GM18505 (cell line): ENCODE measurements around the gene CASR.

Experiments
- ATAC-seq: cut with Tn5 transposase; IDR thresholded peaks from one replicate; pipeline ENCODE4 v1.9.1; 2021; ENCODE audit not compliant: unreplicated experiment
- POLR2A ChIP-seq: IDR thresholded peaks from 4 replicates; pipeline ENCODE4 v1.6.1; 2011; ENCODE audit warnings: borderline replicate concordance; ENCODE audit not compliant: insufficient read depth, insufficient read length; ENCODE audit errors: extremely low read depth

Gene CASR

GRCh38 chr3:122284486-122284885 lies 101.0 kb downstream of the CASR start:
- no peak for ATAC-seq
- no peak for TF ChIP-seq POLR2A

DNA sequence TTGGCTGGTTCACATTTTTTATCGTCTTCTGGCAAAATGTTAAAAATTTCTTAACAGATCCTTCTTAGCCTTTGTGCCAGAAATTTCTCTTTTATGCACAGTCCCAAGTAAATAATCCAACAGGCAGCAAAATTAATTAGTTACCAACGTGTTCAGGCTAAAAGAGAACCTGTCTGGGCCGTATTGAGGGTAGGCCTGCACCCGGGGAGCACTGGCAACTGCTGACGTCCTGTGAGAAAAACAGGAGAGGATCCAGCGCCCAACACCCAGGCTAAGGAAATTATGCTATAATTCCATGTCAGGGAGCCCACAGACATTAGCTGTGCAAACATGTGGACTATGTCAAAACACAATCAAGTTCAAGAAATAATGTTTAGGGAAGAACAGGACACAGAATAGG lies 110.9 kb downstream of the CASR start:
- ATAC-seq: no peak
- no peak for TF ChIP-seq POLR2A

- no peak for TF ChIP-seq POLR2A
- ATAC-seq: no peak
Observed at GRCh38 chr3:122295266-122296062, 112.0 kb downstream of the CASR start.

DNA sequence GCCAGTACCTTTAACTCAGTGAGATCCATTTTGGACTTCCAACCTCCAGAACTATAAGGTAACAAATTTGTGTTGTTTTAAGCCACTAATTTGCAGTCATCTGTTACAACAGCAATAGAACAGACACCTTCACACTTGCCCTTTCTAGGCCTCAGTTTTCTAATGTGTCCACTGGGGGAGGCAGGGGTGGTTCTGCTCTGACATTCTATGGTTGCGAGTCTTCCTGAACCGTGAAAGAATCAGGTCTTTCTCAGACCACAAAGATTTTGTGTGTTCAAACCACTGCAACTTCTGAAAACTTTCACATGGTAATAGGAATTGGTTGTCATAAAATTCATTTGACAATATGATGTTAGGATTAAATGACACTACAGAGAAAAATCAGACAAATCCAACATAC lies 114.8 kb downstream of the CASR start:
- peak; percentile 53 for ATAC-seq
- no peak for TF ChIP-seq POLR2A

DNA sequence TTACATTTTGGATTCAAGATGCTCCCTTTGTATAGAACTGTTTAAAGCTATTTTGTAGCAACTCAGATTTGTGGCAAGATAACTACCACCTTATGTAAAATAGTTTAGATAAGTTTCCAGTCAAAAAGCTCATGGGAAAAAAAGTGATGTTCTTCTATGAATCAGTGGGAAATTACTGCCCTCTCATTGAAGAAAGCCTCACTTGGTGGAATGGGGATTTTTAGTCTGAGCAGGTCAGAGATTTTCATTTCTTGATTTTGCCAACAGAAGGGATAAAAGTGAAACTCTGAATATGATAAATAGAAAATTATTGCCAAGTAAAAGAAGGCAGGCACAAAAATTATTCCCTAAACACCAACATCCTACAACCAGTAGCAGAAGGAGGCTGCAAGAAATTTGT lies 115.7 kb downstream of the CASR start:
- ATAC-seq: no peak
- no peak for TF ChIP-seq POLR2A

GRCh38 chr3:122299872-122300460 lies 116.5 kb downstream of the CASR start:
- TF ChIP-seq POLR2A: no peak
- ATAC-seq: no peak

DNA sequence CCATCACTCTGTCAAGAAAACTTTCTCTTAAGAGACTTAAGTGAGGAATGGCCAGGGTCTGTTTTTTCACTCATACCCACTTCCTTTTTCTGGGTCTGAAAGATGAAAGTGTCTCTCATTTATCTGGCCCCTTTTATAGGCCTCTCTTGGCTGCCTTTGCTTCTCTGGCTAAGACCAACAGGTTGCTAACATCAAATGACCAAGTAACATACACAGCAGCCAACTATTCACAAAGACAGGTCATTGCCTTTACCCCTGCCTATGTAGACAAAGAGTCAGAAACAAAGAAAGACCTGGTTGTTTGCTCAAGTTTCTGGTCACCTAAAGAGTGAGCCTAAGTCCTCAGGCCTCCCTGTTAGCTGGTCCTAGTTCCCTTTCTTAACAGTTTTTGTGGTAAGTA lies 117.6 kb downstream of the CASR start:
- peak; percentile 59 for ATAC-seq
- TF ChIP-seq POLR2A: no peak

DNA sequence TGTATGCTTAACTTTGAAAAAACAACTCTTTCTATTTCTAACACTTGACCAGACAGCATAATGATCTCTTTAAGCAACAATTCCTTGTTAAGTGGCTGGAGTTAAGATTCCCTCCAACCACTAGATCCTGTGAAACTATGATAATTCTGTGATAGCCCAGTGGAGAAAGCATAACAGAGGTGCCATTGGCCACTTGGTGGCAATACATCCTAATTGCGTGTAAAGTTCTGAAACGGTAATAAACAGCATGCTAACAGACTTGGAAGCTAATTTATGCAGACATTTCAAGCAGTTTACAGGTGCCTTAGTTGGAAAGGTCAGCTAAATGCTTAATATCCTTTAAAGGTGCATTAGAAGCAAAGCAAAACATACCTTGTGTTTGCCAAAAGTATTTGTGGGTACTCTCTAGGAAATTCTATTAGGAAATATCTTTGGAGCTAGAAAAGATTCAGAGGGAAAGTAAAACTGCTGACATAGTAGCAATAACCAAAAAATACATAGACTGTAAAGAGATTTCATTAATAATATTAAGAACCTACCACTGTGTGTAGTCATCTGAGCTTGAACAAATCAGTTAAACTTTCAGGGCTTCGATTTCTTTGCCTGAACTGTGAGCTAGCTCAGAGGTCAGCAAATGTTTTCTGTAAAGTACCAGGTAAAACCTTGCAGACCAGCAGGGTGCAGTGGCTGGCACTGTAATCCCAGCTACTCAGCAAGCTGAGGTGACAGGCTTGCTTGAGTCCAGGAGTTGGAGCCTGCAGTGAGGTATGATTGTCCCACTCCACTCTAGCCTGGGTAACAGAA lies 122.6 kb downstream of the CASR start:
- ATAC-seq: no peak
- no peak for TF ChIP-seq POLR2A

- no peak for TF ChIP-seq POLR2A
Observed at GRCh38 chr3:122306622-122306953, 123.1 kb downstream of the CASR start.

DNA sequence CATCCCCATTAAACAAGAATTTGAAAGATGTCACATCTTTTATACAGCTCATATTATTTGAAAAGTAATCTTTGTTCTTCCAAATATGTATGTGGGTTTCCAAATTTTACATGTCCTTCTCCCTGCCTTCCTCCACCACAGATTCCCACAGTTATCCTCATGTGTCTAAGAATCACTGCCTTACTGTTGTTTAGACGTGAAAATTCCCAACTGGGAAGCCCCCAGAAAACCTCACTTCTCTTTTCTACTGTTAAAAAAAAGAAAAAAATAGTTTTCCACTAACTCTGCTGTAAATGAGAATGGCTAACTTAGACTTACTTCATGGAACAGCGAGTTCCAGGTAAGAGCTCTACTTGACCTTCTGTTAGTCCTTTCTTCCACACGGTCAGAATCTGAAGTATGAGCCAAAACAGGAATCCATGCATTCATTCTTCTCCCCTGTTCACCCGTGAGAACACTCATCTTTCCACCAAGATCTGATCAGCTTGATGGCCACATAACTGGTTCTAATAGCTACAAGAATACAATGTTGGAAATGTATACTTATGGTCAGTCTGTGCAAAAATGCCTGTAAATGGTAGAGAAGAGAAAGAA lies 123.7 kb downstream of the CASR start:
- no peak for TF ChIP-seq POLR2A

More at GRCh38 chr3:122306622-122306953, 123.1 kb downstream of the CASR start:
- ATAC-seq: no peak

GRCh38 chr3:122307976-122308375 lies 124.5 kb downstream of the CASR start:
- no peak for ATAC-seq
- TF ChIP-seq POLR2A: no peak

More for the DNA sequence above, 123.7 kb downstream of the CASR start:
- ATAC-seq: no peak

- TF ChIP-seq POLR2A: no peak
- no peak for ATAC-seq
Observed at GRCh38 chr3:122310361-122310760, 126.9 kb downstream of the CASR start.

GRCh38 chr3:122312826-122313225 lies 129.4 kb downstream of the CASR start:
- no peak for ATAC-seq
- TF ChIP-seq POLR2A: no peak

- ATAC-seq: no peak
- TF ChIP-seq POLR2A: no peak
Observed at GRCh38 chr3:122313281-122313680, 129.8 kb downstream of the CASR start.

- no peak for ATAC-seq
- no peak for TF ChIP-seq POLR2A
Observed at GRCh38 chr3:122314228-122314876, 130.9 kb downstream of the CASR start.
